ENCODE data around the gene PCDHGA12.
"Not testable (repeated sequence)": the region's sequence is repeated elsewhere in the genome, so short reads cannot be mapped to it uniquely, and the experiment has no call there.

PCDHGA12 gene

GRCh38 chr5:141409598-141410306, 20.6 kb upstream of the PCDHGA12 start:
- no peak for DNase-seq

GRCh38 chr5:141411575-141411974, 18.7 kb upstream of the PCDHGA12 start:
- no peak for DNase-seq

- DNase-seq: peak; percentile 86
These were observed 17.3 kb upstream of the PCDHGA12 start, which contains the start of gene PCDHGA10 for GRCh38 chr5:141412854-141413539. Gene PCDHGA10 (plus strand): TSS chr5:141412987. CDS start chr5:141413176, 189 bp downstream.

- no peak for DNase-seq
These were observed 16.7 kb upstream of the PCDHGA12 start for GRCh38 chr5:141413540-141414069.

- DNase-seq: not testable (repeated sequence)
These were observed 15.6 kb upstream of the PCDHGA12 start for GRCh38 chr5:141414548-141415274.

GRCh38 chr5:141415275-141415618, 15.1 kb upstream of the PCDHGA12 start:
- not testable (repeated sequence) for DNase-seq

GRCh38 chr5:141417494-141418172, 12.7 kb upstream of the PCDHGA12 start, which contains the start of gene PCDHGB7:
Gene PCDHGB7 (plus strand): TSS chr5:141417677. CDS start chr5:141417860, 183 bp downstream.
- peak; percentile 81 for DNase-seq

- no peak for DNase-seq
These were observed 11.0 kb upstream of the PCDHGA12 start for GRCh38 chr5:141419074-141419880.

GRCh38 chr5:141420855-141421488, 9.3 kb upstream of the PCDHGA12 start, which contains the start of gene PCDHGA11:
Gene PCDHGA11 (plus strand): TSS chr5:141421051. CDS start chr5:141421228, 177 bp downstream.
- peak; percentile 70 for DNase-seq

- no peak for DNase-seq
These were observed 8.8 kb upstream of the PCDHGA12 start for GRCh38 chr5:141421489-141421855.

- no peak for DNase-seq
These were observed 7.5 kb upstream of the PCDHGA12 start for GRCh38 chr5:141422742-141423291.

GRCh38 chr5:141427783-141428426, 2.4 kb upstream of the PCDHGA12 start:
- no peak for DNase-seq

GRCh38 chr5:141431286-141431685, 979 bp downstream of the PCDHGA12 start:
- no peak for DNase-seq

- DNase-seq: not testable (repeated sequence)
These were observed 2.0 kb downstream of the PCDHGA12 start for GRCh38 chr5:141432308-141432707.

- DNase-seq: not testable (repeated sequence)
These were observed 2.4 kb downstream of the PCDHGA12 start for GRCh38 chr5:141432726-141433125.

GRCh38 chr5:141434006-141434405, 3.7 kb downstream of the PCDHGA12 start:
- no peak for DNase-seq

GRCh38 chr5:141437221-141437620, 6.9 kb downstream of the PCDHGA12 start:
- no peak for DNase-seq

- no peak for DNase-seq
These were observed 9.3 kb downstream of the PCDHGA12 start for GRCh38 chr5:141439411-141440141.

GRCh38 chr5:141440341-141440740, 10.0 kb downstream of the PCDHGA12 start:
- DNase-seq: no peak

Data from hematopoietic multipotent progenitor cell treated with erythropoietin and hydrocortisone succinate and interleukin-3 and kit ligand, for 6 days (in vitro differentiated cells).